ENCODE data around the gene SEMA3F.

SEMA3F gene

DNA sequence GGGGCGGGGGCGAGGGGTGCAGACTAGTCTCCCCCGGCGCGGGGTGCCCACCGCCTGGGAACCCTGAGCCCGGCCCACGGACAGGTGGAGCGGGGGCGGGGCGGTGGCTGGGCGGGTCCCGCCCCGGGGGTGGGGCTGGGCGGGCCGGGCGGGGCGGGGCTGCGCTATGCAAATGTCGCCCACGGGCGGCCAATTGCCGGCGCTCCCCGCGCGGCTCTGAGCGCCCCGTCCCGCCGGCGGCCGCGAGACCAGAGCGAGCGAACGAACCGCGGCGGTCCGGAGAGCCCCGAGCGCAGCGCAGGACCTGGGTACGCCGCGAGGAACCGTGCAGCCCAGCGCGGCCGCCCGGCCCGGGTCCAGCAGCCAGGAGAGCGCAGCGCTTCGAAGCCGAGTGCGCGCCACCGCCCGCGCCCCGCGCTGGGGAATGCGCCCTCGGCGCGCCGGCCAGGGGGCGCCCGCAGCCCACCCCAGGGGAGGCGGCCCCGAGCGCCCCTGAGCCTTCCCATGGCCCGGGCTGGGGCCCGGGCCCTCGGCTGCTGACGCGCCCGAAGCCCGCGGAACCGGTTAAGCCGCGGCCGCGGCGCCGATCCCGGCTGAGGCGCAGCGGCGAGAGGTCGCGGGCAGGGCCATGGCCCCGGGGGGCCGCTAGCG, at the start of gene SEMA3F:
SEMA3F (plus strand) TSS at position 485 of the 651 bp plus-strand sequence. CDS start 4,299 bp downstream, outside the sequence.
- peak; percentile 36 for DNase-seq (ENCODE audit: low read depth)

DNA sequence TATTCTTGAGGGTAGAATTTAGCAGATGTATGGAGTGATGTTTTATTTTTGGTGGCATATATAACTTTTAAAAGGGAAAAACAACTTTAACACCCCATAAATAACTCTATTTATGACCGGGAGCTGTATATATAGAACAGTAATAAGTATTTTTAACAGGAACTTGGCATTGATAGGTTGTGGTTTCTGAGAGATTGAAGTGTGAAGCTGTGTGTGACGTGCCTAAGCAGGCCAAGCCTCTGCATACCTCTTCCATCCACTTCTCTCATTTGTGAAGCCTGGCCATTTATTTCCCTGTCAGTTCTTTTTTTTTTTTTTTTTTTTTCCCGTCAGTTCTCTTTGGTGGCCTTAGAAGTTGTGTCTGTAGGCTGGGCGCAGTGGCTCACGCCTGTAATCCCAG, 43.4 kb upstream of the SEMA3F start:
- DNase-seq (ENCODE audit: low read depth), result no peak

DNA sequence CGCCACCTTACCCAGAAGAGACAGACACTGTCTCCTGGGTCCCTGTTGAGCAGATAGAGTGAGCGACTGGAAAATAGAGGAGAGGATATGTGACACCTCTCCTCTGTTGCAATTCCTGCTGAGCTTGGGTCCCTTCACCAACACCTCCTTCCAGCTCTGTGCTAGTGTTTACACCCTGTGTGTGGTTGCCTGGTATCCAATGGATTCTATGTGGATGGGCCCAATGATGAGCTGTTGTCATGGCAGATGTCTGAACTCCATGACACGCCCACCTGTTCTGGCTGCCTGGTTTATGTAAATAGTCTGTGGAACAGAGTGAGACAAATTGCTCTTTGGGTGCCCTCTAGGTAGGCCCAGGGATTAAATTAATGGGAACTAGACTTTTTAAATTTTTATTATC, 42.7 kb upstream of the SEMA3F start:
- DNase-seq (ENCODE audit: low read depth), result no peak

DNA sequence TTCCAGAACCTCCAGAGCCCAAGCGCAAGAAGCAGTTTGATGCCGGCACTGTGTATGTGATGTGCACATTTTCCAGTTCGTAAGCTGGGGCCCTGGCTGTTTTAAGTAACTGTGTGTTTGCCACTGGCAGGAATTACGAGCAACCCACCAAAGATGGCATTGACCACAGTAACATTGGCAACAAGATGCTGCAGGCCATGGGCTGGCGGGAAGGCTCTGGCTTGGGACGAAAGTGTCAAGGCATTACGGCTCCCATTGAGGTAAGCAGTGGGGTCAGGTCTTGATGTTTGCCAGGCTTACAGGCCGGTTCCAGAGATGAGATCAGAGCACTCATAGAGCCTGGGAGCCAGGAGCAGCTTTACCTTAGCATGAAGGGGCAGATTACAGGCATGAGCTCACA, 38.0 kb upstream of the SEMA3F start:
- no peak for DNase-seq (ENCODE audit: low read depth)

DNA sequence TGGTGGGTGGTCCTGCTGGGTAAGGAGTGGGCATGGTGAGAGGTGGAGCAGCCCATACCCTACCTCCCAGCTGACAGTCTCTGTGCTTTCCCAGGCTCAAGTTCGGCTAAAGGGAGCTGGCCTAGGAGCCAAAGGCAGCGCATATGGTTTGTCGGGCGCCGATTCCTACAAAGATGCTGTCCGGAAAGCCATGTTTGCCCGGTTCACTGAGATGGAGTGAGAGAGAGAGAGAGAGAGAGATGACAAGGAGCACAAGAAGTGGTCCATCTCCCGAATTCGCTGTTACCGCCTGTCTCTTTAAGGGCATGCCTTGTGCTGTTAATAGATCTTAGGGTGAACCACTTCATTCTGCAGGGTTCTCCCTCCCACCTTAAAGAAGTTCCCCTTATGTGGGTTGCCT, 36.9 kb upstream of the SEMA3F start:
- no peak for DNase-seq (ENCODE audit: low read depth)

DNA sequence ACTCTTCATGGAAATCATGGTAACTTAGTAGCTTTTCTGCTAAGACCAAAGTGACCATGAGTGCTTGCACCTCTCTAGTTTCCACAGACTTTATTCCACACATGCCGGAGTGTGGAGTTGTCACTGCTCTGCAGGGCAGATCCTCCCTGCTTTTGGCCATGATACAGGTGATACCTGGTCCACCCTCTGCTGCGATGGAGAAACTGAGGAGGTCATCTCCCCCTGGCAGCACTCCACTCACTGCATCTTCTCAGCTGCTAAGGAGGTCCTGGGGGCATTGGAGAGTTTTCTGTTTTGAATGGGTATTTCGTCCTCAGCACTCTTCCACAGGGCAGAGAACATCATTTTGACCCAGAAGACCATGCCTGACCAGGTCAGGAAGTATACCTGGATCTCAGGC, 35.3 kb upstream of the SEMA3F start:
- DNase-seq (ENCODE audit: low read depth), result no peak

DNA sequence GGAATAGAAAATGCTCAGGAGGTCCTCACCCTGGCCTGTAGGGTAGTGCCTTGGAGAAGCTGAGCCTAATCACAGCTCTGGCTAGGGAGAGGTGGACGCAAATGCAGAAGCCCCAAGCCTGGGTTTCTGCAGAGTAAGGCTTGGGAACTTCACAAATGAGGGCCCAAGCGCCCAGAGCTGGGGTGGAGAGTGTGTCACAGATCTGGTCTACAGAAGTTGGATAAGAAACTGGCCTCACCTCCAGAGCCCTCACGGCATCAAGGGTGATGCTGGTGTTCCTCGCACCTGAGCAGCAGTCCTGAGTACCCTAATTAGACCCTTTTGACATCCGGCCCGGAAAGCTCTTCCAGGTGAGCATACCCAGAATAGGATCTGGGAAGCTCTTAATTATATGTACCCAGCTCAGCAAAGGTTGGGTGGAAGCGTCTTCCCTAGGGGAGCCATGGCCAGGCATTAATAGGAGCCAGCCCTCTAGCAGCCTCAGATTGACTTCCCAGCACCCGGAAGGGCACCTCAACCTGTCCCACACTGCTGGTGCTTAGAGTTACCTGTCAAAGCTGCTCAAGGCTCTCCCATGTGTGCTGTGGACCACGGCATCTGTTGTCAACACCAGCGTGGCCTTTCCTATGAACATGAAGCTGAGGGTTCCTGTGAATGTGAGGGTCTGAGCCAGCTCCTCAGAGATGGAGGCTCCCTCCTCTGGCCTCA, 34.6 kb upstream of the SEMA3F start:
- no peak for DNase-seq (ENCODE audit: low read depth)

DNA sequence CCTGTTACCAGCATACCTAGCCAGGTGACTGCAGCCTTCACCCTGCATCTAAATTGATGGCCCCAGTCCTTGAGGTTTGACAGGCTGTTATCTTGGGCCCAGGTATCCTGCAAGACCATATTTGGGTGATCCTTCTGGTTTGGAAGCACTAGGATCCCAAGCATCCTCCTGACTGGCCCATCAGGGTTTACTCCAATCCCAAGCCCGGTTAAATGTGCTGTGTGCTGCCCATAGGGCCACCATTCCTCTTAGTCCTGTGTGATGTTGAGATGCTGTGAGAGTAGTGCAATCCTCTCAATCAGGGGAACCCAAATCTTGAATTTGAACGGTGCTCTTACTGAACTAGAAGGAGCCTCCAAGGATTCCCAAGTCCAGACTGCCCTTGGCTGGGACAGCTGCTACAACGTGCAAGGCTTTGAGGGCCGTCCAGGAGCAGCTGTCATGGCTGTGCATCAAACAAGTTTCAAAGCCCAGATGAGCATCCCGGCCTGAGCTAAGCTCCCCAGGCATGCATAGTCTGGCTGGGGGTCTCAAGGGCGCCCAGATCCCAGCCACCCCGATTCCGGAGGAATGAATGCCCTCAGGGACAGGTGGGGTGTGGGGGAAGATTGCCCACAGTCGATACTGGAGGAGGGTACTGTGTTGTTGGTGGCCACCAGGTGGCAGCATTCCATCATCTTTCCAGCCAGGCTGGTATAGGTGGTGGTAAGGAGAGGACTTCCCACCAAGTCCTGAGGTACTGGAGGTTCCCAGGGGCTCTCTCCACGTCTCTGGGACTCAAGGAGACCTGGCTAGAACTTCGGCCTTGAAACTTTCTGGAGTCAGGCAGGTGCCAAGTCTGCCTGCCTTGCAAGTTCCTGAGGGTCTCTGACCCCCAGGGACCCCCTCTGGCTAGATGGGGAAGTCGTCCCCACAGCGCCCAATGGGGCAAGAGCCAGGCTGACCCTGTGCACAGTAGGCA, 33.8 kb upstream of the SEMA3F start:
- DNase-seq (ENCODE audit: low read depth), result peak; percentile 54

DNA sequence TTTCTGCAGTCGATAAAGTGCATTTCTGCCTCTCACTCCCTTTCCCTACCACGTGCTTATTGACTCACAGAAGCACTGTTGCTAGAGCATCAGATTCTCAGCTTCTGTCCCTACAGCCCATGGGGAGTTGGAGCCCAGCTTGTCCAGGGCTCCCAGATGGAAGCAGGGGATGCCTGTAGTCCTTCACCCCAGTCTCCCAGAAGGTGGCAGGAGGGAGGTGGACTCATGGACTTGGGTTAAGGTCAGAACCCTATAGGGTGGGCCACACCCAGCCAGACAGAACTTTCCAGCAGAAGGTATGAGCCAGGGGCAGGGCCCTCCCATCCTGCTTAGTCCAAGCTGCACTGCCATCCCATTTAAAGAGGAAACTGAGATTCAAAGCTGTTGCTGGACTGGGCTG, 33.1 kb upstream of the SEMA3F start:
- DNase-seq (ENCODE audit: low read depth), result no peak

DNA sequence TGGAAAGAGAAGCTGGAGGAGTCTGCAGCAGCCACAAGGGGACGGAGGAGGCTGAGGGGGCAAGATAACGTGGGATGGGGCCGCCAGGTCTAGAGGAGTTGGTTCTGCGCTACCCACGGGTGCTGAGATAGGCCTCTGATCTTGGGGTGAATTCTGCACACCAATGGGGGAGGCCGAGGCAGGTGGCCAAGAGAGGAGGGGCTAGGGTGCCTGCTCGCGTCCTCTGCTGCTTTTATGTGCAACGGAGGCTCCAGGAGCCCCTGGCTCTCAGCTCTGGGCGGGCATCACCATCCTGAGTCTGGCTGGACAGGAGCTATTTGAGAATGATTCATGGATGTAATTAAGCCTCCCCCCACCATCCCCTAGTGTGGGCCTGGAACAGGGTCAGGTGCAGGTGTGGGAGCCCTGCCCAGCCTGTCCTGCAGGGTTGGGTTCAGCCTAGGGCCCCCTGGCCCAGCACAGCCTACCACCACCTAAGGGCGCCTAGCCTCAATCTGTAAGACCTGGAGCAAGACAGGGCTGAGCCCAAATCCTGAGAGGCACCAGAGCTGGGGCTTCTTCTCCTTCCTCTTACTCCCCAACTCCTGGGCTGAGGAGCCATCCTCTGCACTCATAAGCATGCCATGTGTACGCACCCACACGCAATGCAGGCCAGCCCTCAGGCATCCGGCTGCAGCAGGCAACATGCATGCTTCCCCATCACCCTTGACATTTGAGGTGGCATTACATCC, 32.3 kb upstream of the SEMA3F start:
- DNase-seq (ENCODE audit: low read depth), result no peak

DNA sequence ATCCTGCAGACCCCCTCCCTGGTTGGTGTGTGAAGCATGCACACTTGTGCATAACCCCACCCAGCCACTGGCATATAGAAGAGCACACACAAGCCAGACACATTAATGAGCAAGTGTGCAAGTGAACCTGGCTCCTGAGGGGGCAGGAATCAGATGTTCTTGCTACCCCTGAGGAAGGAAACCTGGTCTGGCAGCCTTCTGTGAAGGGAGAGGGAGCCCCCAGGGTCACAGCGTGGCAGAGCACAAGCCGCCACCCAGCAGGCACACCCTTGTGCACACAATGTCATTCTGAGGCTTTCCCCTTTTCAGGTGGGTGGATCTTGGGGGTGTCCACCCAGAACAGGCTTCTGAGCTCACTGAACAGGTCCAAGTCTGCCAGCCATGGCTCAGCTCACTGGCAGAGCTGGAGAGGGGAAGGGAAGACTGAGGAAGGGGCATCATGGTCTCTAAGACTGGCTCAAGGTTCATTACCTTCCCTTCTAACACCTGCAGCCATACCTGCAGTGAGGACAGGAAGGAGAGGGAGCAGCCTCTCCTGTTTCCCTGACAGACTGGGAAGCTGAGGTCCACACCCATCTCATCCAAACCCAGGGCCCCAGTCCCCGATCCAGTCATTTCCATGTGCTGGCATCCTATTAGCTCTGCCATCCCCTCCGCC, 31.6 kb upstream of the SEMA3F start:
- no peak for DNase-seq (ENCODE audit: low read depth)

DNA sequence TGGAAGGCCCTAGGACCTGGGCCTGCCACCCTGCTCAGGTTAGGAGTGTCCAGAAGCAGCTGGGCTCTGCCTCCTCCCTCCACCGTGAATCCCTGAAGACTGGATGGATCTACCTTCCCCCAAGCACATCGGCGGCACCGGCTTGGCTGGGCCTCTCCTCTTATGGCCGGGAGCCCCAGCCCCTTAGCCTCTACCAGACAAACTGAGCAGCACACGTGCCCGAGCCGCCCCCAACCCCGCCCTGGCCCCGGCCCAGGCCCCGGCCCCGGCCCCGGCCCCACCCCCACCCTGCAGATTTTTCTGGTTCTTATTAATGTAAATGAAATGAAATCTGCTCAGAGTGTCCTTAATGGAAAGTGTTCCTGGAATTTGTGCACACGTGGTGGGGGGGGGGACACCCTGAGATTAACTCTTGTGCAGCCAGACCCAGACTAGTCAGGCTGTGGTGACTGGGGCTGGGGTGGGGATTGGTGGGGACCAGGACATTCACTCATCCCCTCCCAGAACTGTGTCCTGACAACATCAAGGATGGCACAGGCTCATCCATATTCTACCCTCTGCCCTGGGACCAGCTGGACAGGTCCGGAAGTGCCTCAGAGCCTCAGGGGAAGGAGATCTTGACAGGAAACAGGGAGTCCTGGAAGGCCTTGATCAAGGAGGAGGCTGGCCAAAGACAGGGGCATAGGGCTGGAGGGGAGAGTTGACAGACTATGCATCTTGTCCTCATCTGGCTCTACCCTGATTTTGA, 30.9 kb upstream of the SEMA3F start:
- DNase-seq (ENCODE audit: low read depth), result no peak

DNA sequence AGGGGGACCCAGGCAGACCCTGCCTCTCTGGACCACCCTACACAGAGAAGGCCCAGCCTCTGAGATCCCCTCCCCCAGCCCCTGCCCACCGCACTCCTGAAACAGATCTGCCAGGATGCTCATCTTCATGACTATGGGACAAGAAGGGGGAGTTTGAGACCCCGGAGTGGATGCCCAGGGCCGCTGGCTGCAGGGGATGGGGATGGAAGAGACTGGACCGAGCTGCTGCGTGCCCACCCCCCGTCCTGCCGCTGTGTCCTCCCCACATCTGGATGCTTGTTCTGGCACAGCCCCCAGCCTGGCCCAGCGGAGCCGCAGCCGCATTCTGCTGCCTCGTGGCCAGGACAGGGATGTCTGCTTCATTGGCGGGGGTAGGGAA, 30.3 kb upstream of the SEMA3F start:
- no peak for DNase-seq (ENCODE audit: low read depth)

DNA sequence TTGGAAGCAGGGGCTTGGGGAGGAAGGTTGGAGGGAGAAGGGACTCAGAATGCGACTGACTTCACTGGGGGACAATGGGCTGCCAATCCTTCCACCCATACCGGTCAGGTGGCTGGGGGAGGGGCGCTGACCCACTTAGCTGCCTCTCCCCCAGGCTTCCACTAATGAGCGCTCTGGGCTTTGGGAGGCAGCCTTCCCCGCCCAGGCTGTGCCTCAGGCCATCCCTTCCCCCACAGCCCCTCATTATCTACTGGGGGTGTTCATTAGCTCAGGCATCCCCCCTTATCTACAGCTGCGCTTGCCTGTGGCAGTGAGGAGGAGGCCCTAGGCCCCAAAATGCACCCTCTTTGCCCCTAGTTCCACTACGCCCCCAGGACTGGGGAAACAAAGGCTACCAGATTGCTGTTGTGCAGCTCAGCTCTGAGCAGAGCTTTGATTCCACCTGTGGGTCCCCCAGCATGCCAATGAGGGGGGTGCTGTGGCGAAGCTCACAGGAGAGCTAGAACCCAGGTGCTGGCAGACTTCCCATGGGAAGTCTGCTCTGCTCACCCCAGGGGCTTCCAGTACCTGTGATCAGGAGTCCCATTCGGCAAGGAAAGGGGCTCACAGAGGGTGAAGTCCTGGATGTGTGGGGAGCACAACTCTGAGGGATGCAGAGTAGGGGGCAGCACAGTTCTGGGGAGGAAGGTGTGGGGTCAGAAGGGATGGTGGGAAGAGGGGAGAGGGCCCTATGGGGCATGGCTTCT, 29.4 kb upstream of the SEMA3F start:
- DNase-seq (ENCODE audit: low read depth), result no peak

DNA sequence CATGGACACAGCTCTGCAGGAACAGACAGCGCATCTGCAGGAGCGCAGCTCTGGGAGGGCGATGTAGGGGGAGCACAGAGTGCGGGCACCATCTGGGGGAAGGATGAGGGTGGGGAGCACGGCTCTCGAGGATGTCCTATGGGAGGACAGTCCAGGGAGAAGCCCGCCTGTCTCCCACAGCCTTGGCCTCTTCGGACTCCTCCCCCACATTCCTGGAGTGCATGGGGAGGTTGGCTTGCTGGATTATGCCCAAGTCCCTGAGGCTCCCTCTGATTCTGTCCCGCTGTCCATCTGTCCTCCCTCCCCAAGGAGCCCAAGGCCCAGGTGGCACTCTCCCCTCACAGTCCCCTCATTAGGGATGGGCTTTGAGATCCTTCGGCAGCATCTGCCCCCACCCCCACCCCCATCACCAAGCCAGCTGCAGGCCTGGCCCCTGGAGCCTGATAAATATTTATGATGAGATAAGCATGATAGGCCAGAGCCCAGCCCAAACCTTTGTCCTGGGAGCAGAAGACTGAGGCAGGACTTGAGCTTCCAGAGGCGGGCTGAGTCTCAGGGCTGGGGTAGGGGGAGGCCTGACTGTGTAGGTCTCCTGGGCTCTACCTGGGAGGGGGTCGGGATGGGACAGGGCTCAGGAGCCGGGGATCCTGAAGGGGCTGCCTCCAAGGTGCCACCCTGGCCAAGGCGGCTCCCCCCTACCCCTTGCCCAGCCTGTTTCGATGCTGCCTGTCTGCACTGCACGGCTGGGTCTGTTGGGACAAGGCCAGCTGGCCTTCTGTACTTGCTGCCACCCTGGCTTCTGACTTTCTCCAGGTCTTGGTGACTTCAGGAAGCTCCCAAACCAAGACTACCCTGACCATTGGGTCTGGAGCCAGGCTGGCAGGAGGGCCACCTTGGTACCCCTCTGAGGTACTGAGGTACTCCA, 28.6 kb upstream of the SEMA3F start:
- DNase-seq (ENCODE audit: low read depth), result no peak

DNA sequence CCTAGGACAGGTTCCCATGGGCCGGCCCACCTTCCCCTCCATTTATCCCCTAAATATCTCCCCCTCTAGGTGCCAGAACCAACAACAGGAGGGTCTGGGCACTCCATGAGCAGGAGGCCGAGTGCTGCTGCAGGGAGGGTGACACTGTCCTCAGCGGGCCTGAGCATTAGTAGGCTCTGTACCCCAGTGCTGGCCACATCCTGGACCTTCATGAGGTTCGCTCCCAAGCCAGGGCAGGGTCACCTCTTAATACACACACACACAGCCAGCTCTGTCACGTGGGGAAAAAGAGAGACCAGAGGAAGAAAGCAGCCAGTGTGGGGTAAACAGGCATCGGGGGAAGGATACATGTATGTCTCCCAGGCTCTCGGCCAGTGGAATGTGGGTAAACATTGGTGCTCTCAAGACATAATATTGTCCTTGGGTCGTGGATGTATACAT, 27.9 kb upstream of the SEMA3F start:
- DNase-seq (ENCODE audit: low read depth), result no peak

DNA sequence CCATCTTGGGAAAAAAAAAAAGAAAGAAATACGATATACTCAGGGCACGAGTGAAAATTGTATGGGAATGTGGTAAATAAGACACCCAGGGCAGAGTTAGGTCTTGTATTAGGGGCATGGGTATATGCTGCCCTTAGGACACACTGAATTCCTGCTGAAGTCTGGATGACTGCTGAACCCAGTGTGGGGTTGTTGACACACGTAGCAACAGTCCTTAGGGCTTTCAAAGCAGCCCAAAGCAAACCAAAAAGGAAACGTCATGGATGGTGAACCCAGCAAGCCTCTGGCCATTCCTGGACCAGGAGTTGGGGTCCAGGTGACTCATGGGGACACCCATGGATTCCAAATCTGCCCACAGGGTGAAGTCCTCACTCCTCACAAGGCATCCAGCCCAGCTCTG, 27.1 kb upstream of the SEMA3F start:
- DNase-seq (ENCODE audit: low read depth), result no peak

DNA sequence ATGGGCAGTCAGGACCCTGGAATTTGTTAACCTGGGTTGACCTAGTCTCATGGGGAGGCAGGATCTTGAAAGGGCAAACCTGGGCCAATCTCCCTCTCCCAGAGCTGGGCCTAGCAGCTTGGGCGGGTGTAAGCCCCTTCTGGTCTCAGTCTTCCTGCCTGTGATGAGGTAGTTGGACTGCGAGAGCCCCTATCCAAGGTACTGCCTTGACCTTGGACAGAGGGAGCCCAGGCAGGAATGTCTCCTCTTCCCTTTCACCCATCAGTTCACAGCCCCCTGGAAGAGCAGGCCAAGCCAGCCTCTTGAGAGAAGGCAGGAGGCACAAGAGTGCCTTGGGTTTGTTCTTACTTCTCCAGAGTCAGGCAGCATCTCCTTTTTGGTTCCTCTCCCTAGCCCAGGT, 24.7 kb upstream of the SEMA3F start:
- DNase-seq (ENCODE audit: low read depth), result no peak

Data from stimulated activated CD8-positive, alpha-beta memory T cell treated with anti-CD3 and anti-CD28 coated beads, Interleukin-15, amount 100 ng/mL, for 24 hours (primary cell).